ENCODE results near the gene HIVEP3. TPM values are rescaled to one million over a fixed set of nuclear protein-coding genes. Genes with fewer than 3 reads are reported as not detected.

HIVEP3 gene
- total and polyA plus RNA-seq, 11 donors = 3.2 to 11.9 (median 5.0) TPM

- Histone ChIP-seq H3K27me3 (no peaks in the 10 kb centered on the region), H3K36me3 (no peaks in the 10 kb centered on the region), H3K27ac (peak overlapping the region in 11 of 12 donors; percentile 4 to 72 (median 47)), H3K9me3 (no peaks in the 10 kb centered on the region), H3K4me3 (no peak overlapping the region), H3K4me1 (peaks cover 0 to 53% (median 27%) of the 10 kb centered on the region in 12 donors)
- TF ChIP-seq CTCF (IDR thresholded peaks at IDR 0.05) (no peak), POLR2A (IDR thresholded peaks at IDR 0.05) (no peak)
- intact Hi-C loops (cut with DNase I) = loop anchor here in 1 of 10 donors (5.0 kb wide), 1 partner anchor 63 kb away; no protein-coding TSS in a partner anchor
- peak; percentile 71 to 87 (median 76) for ATAC-seq
- WGBS, 4 donors = 34 to 58% (median 44%) methylated on average over 5 to 7 of the region's 7 CpGs
- peak in 4 of 5 donors; percentile 21 to 67 (median 42) for DNase-seq
Measured at GRCh38 chr1:41874903-41875411, 43.8 kb downstream of the HIVEP3 start.

GRCh38 chr1:41874151-41874719 lies 44.5 kb downstream of the HIVEP3 start:
- H3K27me3 ChIP-seq = no peaks in the 10 kb centered on the region
- peaks cover 0 to 48% (median 28%) of the 10 kb centered on the region in 12 donors for H3K4me1 ChIP-seq
- no peaks in the 10 kb centered on the region for H3K36me3 ChIP-seq
- WGBS, 4 donors = 70 to 77% (median 72%) methylated on average over 6 of the region's 6 CpGs
- intact Hi-C loops (cut with DNase I) = loop anchor here in 1 of 10 donors (5.0 kb wide), 1 partner anchor 62 kb away; no protein-coding TSS in a partner anchor
- no peak for TF ChIP-seq CTCF (IDR thresholded peaks at IDR 0.05)
- TF ChIP-seq POLR2A (IDR thresholded peaks at IDR 0.05) = no peak
- DNase-seq (no peak), ATAC-seq (no peak)
- no peaks in the 10 kb centered on the region for H3K9me3 ChIP-seq
- peak overlapping the region in 8 of 12 donors; percentile 4 to 72 (median 50) for H3K27ac ChIP-seq
- no peak overlapping the region for H3K4me3 ChIP-seq

- Histone ChIP-seq H3K36me3 (no peaks in the 10 kb centered on the region), H3K4me1 (peaks cover 0 to 30% (median 18%) of the 10 kb centered on the region in 12 donors), H3K9me3 (no peaks in the 10 kb centered on the region), H3K27me3 (no peaks in the 10 kb centered on the region), H3K27ac (no peak overlapping the region), H3K4me3 (no peak overlapping the region)
- WGBS, 4 donors = 82 to 92% (median 86%) methylated on average over 4 of the region's 4 CpGs
- intact Hi-C loops (cut with DNase I) = loop anchor here in 1 of 10 donors (5.0 kb wide), 1 partner anchor 60 kb away; no protein-coding TSS in a partner anchor
- TF ChIP-seq CTCF (IDR thresholded peaks at IDR 0.05) (no peak), POLR2A (IDR thresholded peaks at IDR 0.05) (no peak)
- no peak for ATAC-seq
- no peak for DNase-seq
Measured at GRCh38 chr1:41872074-41872473, 46.6 kb downstream of the HIVEP3 start.

- Histone ChIP-seq H3K36me3 (no peaks in the 10 kb centered on the region), H3K27me3 (no peaks in the 10 kb centered on the region), H3K9me3 (no peaks in the 10 kb centered on the region), H3K27ac (no peak overlapping the region), H3K4me3 (no peak overlapping the region), H3K4me1 (peaks cover 0 to 24% (median 11%) of the 10 kb centered on the region in 12 donors)
- intact Hi-C loops (cut with DNase I) = loop anchor here in 1 of 10 donors (5.0 kb wide), 1 partner anchor 58 kb away; no protein-coding TSS in a partner anchor
- ATAC-seq (no peak), DNase-seq (no peak)
- no peak for TF ChIP-seq CTCF (IDR thresholded peaks at IDR 0.05)
- no peak for TF ChIP-seq POLR2A (IDR thresholded peaks at IDR 0.05)
- 58 to 72% (median 67%) methylated on average over 7 of the region's 7 CpGs for WGBS, 4 donors
Measured at GRCh38 chr1:41870076-41870562, 48.6 kb downstream of the HIVEP3 start.

Measured in heart left ventricle (tissue), 16 donors.